ENCODE data around the gene MYLK. TPM values are rescaled to one million over a fixed set of nuclear protein-coding genes. Genes with fewer than 3 reads are reported as not detected.
A peak's percentile ranks its signal among the peaks of the same experiment; 100 is the strongest.

Gene MYLK
- polyA plus RNA-seq, 4 donors, result 131 to 221 (median 149) TPM

- no peak for DNase-seq (ENCODE audit: low read depth in 4 of 4, low spot score in 2 of 4)
Measured at GRCh38 chr3:123657568-123657967, 226.6 kb downstream of the MYLK start.

- no peak for DNase-seq (ENCODE audit: low read depth in 4 of 4, low spot score in 2 of 4)
Measured at GRCh38 chr3:123657111-123657510, 227.0 kb downstream of the MYLK start.

DNA sequence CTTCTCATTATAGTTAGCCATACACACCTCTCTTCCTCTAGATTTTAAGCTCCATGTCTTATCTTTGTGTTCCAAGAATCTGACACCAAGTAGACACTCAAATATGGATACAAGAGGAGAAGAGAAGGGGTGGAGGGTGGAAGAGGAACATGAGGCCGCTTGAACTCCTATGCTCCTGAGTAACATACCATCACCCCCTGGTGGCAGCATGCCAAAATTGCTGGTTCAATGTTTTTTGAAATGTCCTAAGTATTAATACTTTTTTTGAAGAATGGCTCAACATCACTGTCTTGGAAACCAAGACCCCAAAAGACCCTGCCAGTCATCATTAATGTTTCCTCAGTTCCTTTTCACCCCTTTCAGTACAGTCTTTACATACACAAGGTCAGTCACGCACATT, 227.4 kb downstream of the MYLK start:
- no peak for DNase-seq (ENCODE audit: low read depth in 4 of 4, low spot score in 2 of 4)

- no peak for DNase-seq (ENCODE audit: low read depth in 4 of 4, low spot score in 2 of 4)
Measured at GRCh38 chr3:123656274-123656673, 227.9 kb downstream of the MYLK start.

DNA sequence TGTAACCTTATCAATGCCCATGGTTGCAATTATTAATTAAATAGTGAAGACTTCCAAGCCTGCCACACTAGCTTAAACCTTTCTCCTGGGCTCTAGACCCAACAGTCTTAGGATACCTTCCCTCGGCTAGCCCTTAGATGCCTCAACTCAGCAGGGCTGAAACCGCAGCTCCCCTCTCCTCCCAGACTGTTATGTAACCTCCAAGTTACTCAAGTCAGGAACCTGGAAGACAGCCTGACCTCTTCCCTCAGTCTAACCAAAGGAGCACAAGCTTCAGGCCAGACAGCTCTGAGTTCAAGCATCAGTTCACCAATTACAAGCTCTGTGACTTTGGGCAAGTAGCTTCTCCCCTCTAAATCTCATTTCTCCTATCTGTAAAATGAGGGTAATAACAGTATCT, 228.7 kb downstream of the MYLK start:
- DNase-seq (ENCODE audit: low read depth in 4 of 4, low spot score in 2 of 4), result no peak

GRCh38 chr3:123653221-123653682, 230.9 kb downstream of the MYLK start:
- no peak for DNase-seq (ENCODE audit: low read depth in 4 of 4, low spot score in 2 of 4)

- peak in 1 of 4 donors; percentile 76 for DNase-seq (ENCODE audit: low read depth in 4 of 4, low spot score in 2 of 4)
Measured at GRCh38 chr3:123652342-123652984, 231.7 kb downstream of the MYLK start.

DNA sequence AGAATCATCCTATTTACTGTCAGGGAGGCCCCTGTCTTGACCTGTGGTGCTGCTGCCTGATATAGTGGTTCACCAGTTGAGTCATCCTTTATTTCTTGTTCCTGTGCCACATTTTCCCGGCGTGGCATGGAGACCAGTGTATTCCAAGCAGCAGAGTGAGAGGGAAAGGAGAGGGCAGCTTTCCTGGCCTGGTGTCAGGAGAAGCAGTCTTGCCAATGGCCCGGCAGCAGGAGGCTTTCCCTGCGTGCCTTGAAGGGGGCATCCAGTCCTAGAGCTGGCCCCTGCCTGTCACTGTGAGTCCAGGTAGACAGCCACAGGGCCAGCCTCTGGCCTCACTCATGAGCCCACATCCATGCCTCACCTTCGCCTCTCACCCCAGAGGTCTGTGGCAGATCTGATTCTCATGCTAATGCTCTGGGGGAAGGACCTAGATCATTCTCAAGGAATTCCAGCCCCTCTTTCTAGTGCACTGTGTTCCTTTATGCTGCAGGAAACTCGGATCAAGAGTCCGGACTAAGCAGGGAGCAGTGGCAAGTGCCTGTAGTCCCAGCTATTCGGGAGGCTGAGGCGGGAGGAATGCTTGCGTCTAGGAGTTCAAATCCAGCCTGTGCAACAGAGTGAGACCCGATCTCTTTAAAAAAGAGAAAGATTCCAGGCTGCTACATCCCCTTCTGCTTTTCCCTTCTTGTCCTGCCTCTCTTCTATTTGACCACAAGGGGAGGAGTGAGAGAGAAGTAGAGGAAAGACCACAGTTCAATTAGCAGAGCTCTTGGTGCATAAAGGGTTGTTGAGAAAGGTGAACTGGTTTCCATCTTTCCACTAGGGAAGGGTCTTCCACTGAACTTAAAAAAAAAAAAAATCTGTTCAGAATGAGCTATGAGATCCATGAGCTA, 232.4 kb downstream of the MYLK start:
- DNase-seq (ENCODE audit: low read depth in 4 of 4, low spot score in 2 of 4), result no peak

DNA sequence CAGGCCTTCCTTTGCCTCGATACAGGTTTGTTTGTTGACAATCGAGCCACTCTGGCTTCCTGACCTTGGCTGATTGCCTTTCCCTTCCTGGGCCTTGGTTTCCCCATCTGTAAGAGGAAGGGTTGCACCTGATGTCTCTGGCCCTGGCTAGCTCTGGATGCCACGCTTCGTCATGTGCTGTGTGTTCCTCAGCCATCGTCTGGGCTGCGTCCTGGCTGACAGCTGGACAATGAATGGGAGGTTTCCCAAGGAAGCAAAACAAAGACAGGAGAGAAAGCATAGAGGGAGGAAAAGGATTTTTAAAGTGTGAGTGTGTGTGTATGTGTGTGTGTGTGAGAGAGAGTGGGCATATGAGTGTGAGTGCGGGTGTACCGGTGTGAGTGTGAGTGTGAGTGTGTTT, 234.0 kb downstream of the MYLK start:
- no peak for DNase-seq (ENCODE audit: low read depth in 4 of 4, low spot score in 2 of 4)

GRCh38 chr3:123648696-123649405, 235.3 kb downstream of the MYLK start:
- DNase-seq (ENCODE audit: low read depth in 4 of 4, low spot score in 2 of 4), result no peak

GRCh38 chr3:123644358-123644757, 239.8 kb downstream of the MYLK start:
- DNase-seq (ENCODE audit: low read depth in 4 of 4, low spot score in 2 of 4), result no peak

- no peak for DNase-seq (ENCODE audit: low read depth in 4 of 4, low spot score in 2 of 4)
Measured at GRCh38 chr3:123642957-123643330, 241.2 kb downstream of the MYLK start.

- no peak for DNase-seq (ENCODE audit: low read depth in 4 of 4, low spot score in 2 of 4)
Measured at GRCh38 chr3:123642182-123642956, 241.8 kb downstream of the MYLK start.

DNA sequence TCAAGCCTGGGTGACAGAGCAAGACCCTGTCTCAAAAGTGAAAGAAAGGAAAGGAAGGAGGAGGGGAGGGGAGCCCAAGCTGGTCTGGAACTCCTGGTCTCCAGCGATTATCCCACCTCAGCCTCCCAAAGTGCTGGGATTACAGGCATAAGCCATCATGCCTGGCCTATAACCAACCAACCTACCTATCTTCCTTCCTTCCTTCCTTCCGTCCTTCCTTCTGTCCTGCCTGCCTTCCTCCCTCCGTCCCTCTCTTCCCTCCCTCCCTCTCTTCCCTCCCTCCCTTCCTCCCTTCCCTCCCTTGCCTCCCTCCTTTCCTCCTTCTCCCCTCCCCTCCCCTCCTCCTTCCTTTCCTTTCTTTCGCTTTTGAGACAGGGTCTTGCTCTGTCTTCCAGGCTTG, 242.6 kb downstream of the MYLK start:
- DNase-seq (ENCODE audit: low read depth in 4 of 4, low spot score in 2 of 4), result no peak

DNA sequence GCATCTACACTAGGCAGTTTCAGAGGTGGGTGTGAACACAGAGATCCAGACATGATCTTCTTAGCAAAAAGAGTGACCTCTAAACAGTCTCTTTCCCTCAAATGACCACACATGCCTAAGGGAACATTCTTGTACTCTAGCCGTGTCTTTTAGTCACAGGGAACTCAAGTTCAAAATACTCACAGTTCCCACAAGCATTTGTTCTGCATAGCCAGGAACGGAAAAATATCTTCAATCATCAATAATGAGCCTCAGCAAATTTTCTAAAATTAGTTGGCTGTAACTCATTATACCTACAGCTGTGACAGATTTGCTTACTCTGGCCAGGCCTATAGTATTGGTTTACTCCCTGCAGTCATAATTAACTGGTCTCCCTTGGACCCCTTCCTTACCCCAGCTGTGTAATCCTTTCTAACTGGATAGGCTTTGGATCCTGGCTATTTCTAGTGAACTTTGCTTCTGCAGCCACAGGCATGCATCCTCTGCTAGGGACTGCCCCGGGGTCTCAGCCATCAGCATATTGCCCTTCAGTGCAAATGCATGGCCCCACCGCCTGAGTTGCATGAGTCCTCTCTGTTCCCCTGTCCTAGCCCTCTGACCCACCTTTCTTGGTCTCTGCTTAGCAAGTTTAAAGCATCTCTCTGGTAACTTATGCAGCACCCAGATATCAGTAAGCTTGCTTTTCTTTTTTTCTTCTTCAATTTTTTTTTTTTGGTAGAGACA, 243.2 kb downstream of the MYLK start:
- no peak for DNase-seq (ENCODE audit: low read depth in 4 of 4, low spot score in 2 of 4)

DNA sequence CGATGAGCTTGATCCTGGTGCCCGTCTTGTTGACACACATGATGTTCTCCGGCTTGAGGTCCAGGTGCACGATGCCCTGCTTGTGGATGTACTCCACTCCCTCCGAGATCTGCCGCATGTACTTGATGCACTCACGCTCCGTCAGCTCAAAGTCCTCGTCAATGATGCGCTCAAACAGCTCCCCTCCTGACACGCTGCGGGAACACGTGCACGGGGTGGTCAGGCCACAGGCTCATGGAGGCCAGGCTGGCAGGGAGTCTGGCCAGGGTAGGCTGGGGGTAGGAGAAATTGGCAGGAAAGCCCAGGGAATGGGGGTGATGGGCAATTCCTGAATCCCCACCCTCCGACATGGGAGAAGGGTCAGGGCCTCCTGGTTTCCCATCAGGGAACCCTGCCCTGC, 243.8 kb downstream of the MYLK start:
- DNase-seq (ENCODE audit: low read depth in 4 of 4, low spot score in 2 of 4), result no peak

GRCh38 chr3:123638936-123639689, 245.0 kb downstream of the MYLK start:
- no peak for DNase-seq (ENCODE audit: low read depth in 4 of 4, low spot score in 2 of 4)

DNA sequence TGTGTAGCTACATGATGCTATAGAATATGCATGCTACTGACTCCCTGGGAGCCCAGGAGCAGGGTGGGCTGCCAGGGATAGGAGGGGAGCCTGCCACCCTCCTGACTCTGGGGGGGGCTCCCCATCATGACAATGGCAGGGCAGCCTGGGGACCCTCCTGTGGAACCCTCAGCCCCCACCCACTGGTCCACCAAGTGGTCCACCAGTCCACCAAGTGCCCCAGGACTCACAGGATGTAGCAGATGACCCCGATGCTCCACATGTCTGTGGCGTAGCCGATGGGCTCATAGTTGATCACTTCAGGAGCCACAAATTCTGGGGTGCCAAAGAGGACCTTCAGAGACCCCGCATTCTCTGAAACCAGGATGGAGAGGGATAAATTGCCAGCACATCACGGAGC, 246.3 kb downstream of the MYLK start:
- DNase-seq (ENCODE audit: low read depth in 4 of 4, low spot score in 2 of 4), result no peak

GRCh38 chr3:123637131-123637530, 247.0 kb downstream of the MYLK start:
- DNase-seq (ENCODE audit: low read depth in 4 of 4, low spot score in 2 of 4), result no peak

All from left renal cortex interstitium (tissue), 4 donors.